Activated CD4-positive, alpha-beta T cell treated with anti-CD3 and anti-CD28 coated beads for 36 hours (primary cell): ENCODE data around the gene C6orf89. TPM values are rescaled to one million over a fixed set of nuclear protein-coding genes. Genes with fewer than 3 reads are reported as not detected.
A peak's percentile ranks its signal among the peaks of the same experiment; 100 is the strongest.

Source experiments
- ATAC-seq: fragments of 200-7000 bp; cut with Tn5 transposase; one replicate; pipeline ENCODE4 v1.10.0; 2021; ENCODE audit warnings: mild to moderate bottlenecking, moderate library complexity
- CTCF ChIA-PET: fragments of 350-600 bp; sonication (Branson Sonifier 250); formaldehyde crosslinking; loops from one replicate; lab custom pipeline; 2021; ENCODE audit warnings: antibody characterized with exemption; lab: Charles Lee
- POLR2A ChIA-PET: fragments of 350-600 bp; sonication (Branson Sonifier 250); formaldehyde crosslinking; loops from one replicate; lab custom pipeline; 2021; ENCODE audit warnings: antibody characterized with exemption, inconsistent platforms; lab: Charles Lee
- DNase-seq: peaks from one replicate; pipeline ENCODE4 v3.0.0-alpha.2; 2020
- H3K27ac Mint-ChIP-seq: one replicate; pipeline ENCODE4 v1.8.0; 2021; ENCODE audit warnings: mixed read lengths
- H3K27me3 Mint-ChIP-seq: one replicate; pipeline ENCODE4 v1.8.0; 2021; ENCODE audit warnings: mixed read lengths
- H3K36me3 Mint-ChIP-seq: one replicate; pipeline ENCODE4 v1.8.0; 2021; ENCODE audit warnings: low read depth, mixed read lengths
- H3K4me1 Mint-ChIP-seq: one replicate; pipeline ENCODE4 v1.8.0; 2021; ENCODE audit warnings: mixed read lengths
- H3K4me3 Mint-ChIP-seq: one replicate; pipeline ENCODE4 v1.8.0; 2021; ENCODE audit warnings: mild to moderate bottlenecking, moderate library complexity, mixed read lengths
- H3K9me3 Mint-ChIP-seq: one replicate; pipeline ENCODE4 v1.8.0; 2021; ENCODE audit warnings: low read depth, mixed read lengths
- intact Hi-C, 2 experiments: fragments of 100-400 bp; cut with DNase I in 1 of 2; cut with micrococcal nuclease in 1 of 2; formaldehyde crosslinking; loops; one replicate each; pipeline versions ENCODE4 v1.14.2 to v1.15.1; 2022 to 2024; cut with DNase I, micrococcal nuclease
- total RNA-seq, 2 experiments: library from RNA; stranded (reverse); gene quantifications; one replicate each; pipeline ENCODE4 v1.2.3, GENCODE V29; 2021

Gene C6orf89
- total RNA-seq, 2 experiments from 2014 or later, result 29.5 to 36.2 TPM

DNA sequence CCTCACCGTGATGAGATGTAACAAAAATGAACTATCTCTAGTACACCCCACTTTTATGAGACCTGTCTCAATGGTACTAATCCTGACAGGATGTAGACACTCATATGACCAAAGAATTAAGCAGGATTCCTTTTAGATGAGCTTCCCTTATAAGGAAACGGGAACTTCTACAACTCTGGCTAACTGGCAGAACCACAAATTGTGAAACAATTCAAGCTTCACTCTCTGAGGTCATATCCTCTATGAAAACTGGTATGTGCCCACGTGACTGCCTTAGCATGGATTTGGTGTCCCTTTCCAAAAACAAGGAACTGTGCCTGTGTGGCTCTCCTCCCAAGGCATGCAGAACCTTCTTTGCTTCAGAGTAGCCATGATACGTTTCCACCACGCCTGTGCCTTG is 32.4 kb upstream of the C6orf89 start:
- intact Hi-C loops, result no loop called here
- ATAC-seq (no peak), DNase-seq (no peak)
- Mint-ChIP-seq H3K9me3 (peaks cover 4% of the 10 kb centered on the region), H3K4me1 (peaks cover 2% of the 10 kb centered on the region), H3K27me3 (no peaks in the 10 kb centered on the region), H3K4me3 (no peak overlapping the region), H3K36me3 (peaks cover 50% of the 10 kb centered on the region), H3K27ac (peak overlapping the region; percentile 20)
- ChIA-PET POLR2A (no interaction called here), CTCF (interaction anchor here (0.6 to 6.1 kb wide), 9 partner anchors 10 to 561 kb away, joined by 3 to 60 read pairs (median 4); partner anchors contain the start of gene PPIL1)

DNA sequence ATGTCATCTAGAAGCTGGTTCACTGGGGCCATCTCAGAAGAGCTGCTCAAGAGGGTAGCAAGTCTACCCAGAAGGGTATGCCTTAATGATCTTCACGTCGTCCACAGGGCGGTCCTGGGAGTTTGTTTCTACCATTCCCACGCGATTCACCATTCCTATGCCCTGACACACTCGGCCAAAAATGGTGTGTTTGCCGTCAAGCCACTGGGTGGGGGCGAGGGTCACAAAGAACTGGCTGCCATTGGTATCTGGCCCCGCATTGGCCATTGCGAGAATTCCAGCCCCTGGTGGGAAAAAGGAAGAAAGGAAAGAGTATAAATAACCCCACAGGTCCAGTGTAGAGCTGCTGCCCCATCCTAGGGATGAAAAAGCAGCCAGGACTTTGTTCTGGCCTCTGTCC is 30.0 kb upstream of the C6orf89 start:
- intact Hi-C loops, result no loop called here
- ChIA-PET POLR2A (interaction anchor here (0.5 kb wide), 1 partner anchor 326 kb away, joined by 4 read pairs; no protein-coding TSS in a partner anchor), CTCF (no interaction called here)
- Mint-ChIP-seq H3K9me3 (peaks cover 3% of the 10 kb centered on the region), H3K27me3 (no peaks in the 10 kb centered on the region), H3K4me3 (no peak overlapping the region), H3K4me1 (peaks cover 2% of the 10 kb centered on the region), H3K36me3 (peaks cover 46% of the 10 kb centered on the region), H3K27ac (no peak overlapping the region)
- ATAC-seq (no peak), DNase-seq (no peak)

DNA sequence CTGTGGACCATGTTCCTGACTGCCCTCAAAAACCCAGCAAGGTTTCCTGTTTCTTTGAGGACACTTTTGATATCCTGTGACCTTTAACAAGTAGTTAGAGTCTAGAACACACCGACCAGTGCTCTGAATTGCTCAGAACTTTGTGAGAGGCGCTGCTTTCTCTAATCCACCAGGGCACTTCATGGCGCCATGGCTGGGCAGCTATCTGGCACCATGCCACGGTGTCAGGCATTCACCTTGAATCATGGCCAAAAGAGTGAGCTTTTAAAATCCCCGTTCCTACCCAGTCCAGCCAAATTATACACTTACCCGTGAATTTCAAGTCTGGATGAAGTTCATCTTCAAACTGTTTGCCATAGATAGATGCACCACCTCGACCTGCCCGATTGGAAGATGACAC is 29.5 kb upstream of the C6orf89 start:
- ChIA-PET POLR2A (no interaction called here), CTCF (interaction anchor here (1.3 kb wide), 1 partner anchor 10 kb away, joined by 3 read pairs; no protein-coding TSS in a partner anchor)
- peaks cover 46% of the 10 kb centered on the region for H3K36me3 Mint-ChIP-seq
- no peaks in the 10 kb centered on the region for H3K27me3 Mint-ChIP-seq
- no peak for DNase-seq
- H3K4me1 Mint-ChIP-seq, result peaks cover 2% of the 10 kb centered on the region
- no peak for ATAC-seq
- no peaks in the 10 kb centered on the region for H3K9me3 Mint-ChIP-seq
- H3K4me3 Mint-ChIP-seq, result no peak overlapping the region
- intact Hi-C loops, result no loop called here
- H3K27ac Mint-ChIP-seq, result no peak overlapping the region

DNA sequence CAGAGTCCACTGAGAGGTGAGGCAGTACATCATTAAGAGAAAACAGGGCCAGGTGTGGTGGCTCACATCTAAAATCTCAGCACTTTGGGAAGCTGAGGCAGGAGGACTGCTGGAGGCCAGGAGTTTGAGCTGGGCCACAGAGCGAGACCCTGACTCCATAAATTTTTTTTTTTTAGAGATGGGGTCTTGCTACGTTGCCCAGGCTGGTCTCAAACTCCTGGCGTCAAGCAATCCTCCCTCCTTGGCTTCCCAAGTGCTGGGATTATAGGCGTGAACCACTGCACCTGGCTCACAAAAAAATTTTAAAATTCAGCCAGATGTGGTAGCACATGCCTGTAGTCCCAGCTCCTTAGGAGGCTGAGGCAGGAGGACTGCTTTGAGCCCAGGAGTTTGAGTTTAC is 28.4 kb upstream of the C6orf89 start:
- ATAC-seq, result no peak

DNA sequence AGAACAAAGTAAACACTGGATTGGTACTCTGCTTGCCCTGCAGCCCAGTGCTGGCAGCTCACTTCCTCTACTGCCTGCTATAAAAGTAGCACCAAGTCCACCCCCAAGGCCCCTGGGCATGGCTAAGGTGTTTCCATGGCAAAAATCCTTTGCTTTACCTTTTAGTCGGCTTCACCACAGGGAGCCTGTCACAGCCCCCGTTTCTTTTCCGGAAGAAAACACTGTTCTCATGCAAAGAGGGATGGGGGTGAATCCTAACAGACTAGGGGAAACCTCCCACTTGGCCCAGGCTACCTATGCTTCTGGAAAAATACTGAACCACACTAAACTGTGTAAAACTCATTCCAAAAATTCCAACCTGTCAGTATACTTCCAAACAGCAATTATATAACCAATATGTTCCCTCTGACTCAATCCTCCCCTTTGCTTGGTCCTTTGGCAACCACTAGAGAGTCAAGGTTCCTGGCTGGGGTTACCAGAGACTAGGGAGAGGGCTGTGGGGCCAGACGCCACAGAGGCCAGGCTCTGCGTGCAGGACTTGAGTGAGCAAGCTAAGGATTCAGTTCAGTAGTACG is 27.3 kb upstream of the C6orf89 start:
- Mint-ChIP-seq H3K27ac (no peak overlapping the region), H3K4me3 (no peak overlapping the region), H3K27me3 (no peaks in the 10 kb centered on the region), H3K4me1 (peaks cover 2% of the 10 kb centered on the region), H3K36me3 (peaks cover 42% of the 10 kb centered on the region), H3K9me3 (no peaks in the 10 kb centered on the region)
- CTCF ChIA-PET, result interaction anchor here (2.7 kb wide), 1 partner anchor 7 kb away, joined by 18 read pairs; no protein-coding TSS in a partner anchor
- POLR2A ChIA-PET, result no interaction called here
- no peak for DNase-seq
- intact Hi-C loops, result no loop called here
- no peak for ATAC-seq

More for the DNA sequence above, 28.4 kb upstream of the C6orf89 start:
- Mint-ChIP-seq H3K36me3 (peaks cover 42% of the 10 kb centered on the region), H3K4me1 (peaks cover 2% of the 10 kb centered on the region), H3K4me3 (no peak overlapping the region), H3K27me3 (no peaks in the 10 kb centered on the region), H3K9me3 (no peaks in the 10 kb centered on the region), H3K27ac (no peak overlapping the region)
- intact Hi-C loops, result no loop called here
- DNase-seq, result no peak
- ChIA-PET CTCF (interaction anchor here (0.6 to 1.3 kb wide), 4 partner anchors 8 to 73 kb away, joined by 3 read pairs; no protein-coding TSS in a partner anchor), POLR2A (interaction anchor here (0.7 kb wide), 1 partner anchor 79 kb away, joined by 6 read pairs; no protein-coding TSS in a partner anchor)

DNA sequence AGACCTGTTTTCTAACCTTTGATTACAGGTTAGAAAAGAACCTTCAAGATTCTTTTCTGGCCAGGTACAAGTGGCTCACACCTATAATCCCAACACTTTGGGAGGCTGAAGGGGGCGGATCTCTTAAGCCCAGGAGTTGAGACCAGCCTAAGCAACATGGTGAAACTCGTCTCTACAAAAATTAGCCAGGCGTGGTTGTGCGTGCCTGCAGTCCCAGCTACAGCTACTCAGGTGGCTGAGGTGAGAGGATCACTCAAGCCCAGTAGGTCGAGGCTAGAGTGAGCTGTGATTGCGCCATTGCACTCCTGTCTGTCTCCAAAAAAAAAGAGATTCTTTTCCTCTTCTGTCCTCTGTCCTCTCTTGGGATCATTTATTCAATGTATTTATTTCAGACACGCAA is 25.6 kb upstream of the C6orf89 start:
- CTCF ChIA-PET, result interaction anchor here (0.6 to 2.7 kb wide), 5 partner anchors 9 to 735 kb away, joined by 3 to 18 read pairs (median 3); no protein-coding TSS in a partner anchor
- H3K4me1 Mint-ChIP-seq, result peaks cover 9% of the 10 kb centered on the region
- no peak overlapping the region for H3K27ac Mint-ChIP-seq
- POLR2A ChIA-PET, result no interaction called here
- H3K9me3 Mint-ChIP-seq, result no peaks in the 10 kb centered on the region
- no peak overlapping the region for H3K4me3 Mint-ChIP-seq
- H3K36me3 Mint-ChIP-seq, result peaks cover 46% of the 10 kb centered on the region
- ATAC-seq (no peak), DNase-seq (no peak)
- no peaks in the 10 kb centered on the region for H3K27me3 Mint-ChIP-seq
- intact Hi-C loops, result no loop called here

DNA sequence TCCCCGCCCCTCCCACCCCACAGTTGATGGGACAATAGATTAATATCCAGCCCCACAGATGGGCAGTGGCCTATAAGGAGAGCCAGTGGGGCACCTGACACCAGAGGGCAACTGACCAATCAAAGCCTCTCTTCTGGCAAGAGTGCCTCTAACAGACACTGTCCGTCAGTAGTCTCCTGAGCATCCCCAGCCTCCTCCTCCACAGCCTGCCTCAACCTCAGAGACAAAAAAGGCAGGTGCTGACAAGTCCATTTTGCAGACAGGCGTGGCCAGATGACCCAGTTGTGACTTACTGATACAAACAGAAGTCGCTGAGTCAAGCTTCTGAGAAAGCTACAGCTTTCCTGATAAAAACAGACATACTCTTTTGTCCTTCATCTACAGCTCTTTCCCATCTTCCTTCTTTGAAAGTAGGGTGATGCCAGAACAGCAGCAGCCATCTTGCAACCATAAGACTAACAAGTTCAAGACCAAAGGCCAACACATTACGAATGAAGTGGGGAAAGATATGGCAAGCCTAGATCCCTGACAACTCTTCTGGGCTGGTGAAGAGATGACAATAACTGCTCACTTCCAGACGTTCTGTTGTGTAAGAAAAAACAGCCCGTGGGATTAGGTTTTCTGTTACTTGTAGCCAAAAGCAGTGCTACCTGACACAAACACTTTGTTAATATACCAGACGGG is 23.4 kb upstream of the C6orf89 start:
- ATAC-seq (peak; percentile 47), DNase-seq (no peak)
- ChIA-PET POLR2A (no interaction called here), CTCF (interaction anchor here (3.4 kb wide), 1 partner anchor 11 kb away, joined by 30 read pairs; no protein-coding TSS in a partner anchor)
- Mint-ChIP-seq H3K4me1 (peaks cover 28% of the 10 kb centered on the region), H3K27ac (no peak overlapping the region), H3K27me3 (no peaks in the 10 kb centered on the region), H3K9me3 (no peaks in the 10 kb centered on the region), H3K36me3 (peaks cover 50% of the 10 kb centered on the region), H3K4me3 (no peak overlapping the region)
- intact Hi-C loops, result no loop called here

DNA sequence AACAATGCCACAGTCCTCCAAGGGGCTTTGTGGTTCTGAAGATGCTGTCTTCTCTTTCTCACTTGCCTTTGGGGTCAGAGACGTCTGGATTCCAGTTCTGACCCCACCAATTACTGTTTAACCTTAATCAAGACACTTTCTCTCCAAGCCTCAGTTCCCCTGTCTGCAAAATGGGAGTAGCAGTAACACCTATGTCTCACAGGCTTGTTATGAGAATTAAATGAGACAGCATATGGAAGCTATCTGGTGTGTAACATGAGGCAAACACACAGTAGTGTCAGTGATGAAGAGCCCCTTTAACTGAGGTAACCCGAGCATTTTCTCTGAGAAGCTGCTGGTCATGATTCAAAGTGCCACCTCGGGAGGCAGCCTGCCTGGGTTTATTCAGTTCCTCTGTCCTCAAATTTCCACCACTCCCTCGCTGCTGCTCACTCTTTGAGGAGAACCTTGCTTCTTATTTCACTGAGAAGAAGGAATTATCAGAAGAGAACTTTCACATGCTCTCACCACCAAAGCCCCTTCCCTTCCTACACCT is 22.8 kb upstream of the C6orf89 start:
- H3K4me1 Mint-ChIP-seq, result peaks cover 35% of the 10 kb centered on the region
- DNase-seq (no peak), ATAC-seq (no peak)
- H3K27ac Mint-ChIP-seq, result no peak overlapping the region
- no peaks in the 10 kb centered on the region for H3K27me3 Mint-ChIP-seq
- intact Hi-C loops, result no loop called here
- no peak overlapping the region for H3K4me3 Mint-ChIP-seq
- ChIA-PET POLR2A (no interaction called here), CTCF (interaction anchor here (3.4 kb wide), 1 partner anchor 12 kb away, joined by 30 read pairs; no protein-coding TSS in a partner anchor)
- H3K9me3 Mint-ChIP-seq, result no peaks in the 10 kb centered on the region
- H3K36me3 Mint-ChIP-seq, result peaks cover 56% of the 10 kb centered on the region

DNA sequence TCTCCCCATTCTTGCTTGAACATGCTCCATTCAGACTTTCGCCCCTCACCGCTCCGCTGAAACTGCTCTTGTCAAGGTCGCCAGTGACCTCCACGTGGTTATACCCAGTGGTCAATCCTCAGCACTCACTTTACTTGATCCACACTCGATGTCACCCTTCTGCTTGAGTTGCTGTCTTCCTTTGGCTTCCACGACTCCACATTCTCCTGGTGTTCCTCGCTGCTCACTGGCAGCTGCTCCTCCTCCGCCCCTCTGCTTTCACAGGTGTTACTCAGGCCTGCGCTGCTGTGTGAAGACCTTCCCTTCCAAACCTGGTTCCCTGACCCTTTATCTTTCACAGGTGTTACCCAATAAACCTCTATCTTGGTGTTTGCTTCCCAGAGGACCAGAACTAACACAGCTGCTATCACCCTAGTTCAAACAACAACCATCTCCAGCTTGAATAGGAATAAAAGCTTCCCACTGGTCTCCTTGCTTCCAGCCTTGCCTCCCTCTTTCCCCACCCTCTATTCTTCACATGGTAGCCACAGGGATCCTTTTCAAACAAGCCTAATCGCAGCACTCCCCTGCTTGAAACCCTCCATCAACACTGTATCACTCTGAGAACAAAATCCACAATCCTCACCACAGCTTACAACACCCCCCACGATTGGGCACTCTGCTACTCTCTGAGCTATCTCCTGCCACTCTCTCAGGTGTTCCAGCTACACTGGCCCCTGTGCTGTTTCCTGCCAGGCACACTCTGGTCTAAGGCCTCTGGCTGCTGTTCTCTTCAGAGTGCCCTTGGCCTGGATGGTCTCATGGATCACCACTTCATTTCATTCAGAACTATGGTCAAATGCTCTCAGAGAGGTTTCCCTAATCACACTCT is 21.8 kb upstream of the C6orf89 start:
- peaks cover 39% of the 10 kb centered on the region for H3K4me1 Mint-ChIP-seq
- ATAC-seq (no peak), DNase-seq (no peak)
- H3K27ac Mint-ChIP-seq, result peak overlapping the region; percentile 21
- ChIA-PET CTCF (interaction anchor here (0.9 to 3.4 kb wide), 4 partner anchors 13 to 97 kb away, joined by 3 to 30 read pairs (median 3); partner anchors contain the start of gene C6orf89), POLR2A (no interaction called here)
- no peaks in the 10 kb centered on the region for H3K9me3 Mint-ChIP-seq
- intact Hi-C loops, result no loop called here
- peaks cover 65% of the 10 kb centered on the region for H3K36me3 Mint-ChIP-seq
- H3K4me3 Mint-ChIP-seq, result no peak overlapping the region
- no peaks in the 10 kb centered on the region for H3K27me3 Mint-ChIP-seq

DNA sequence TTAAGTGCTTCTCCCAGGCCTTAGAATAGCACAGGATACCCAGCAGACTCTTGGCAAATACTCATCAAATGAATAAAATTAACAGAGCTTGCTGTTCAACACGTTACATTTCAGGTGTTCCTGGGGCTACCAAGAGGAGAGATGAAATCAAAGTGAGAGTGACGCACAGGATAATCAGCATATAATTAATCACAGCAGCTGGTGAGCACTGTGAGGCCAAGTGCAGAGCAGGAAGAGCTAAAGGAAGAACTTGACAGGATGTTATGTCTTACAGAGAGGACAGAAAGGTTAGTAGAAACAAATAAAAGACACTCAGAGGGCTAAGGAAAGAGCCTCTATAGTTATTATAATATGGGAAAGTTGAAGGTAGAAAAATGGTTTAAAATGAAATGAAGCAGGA is 19.9 kb upstream of the C6orf89 start:
- DNase-seq (no peak), ATAC-seq (peak; percentile 41)
- peaks cover 75% of the 10 kb centered on the region for H3K36me3 Mint-ChIP-seq
- peak overlapping the region; percentile 38 for H3K27ac Mint-ChIP-seq
- intact Hi-C loops, result loop anchor here in 1 of 2 experiments (2.0 kb wide), 1 partner anchor 25 kb away; no protein-coding TSS in a partner anchor
- H3K9me3 Mint-ChIP-seq, result no peaks in the 10 kb centered on the region
- H3K27me3 Mint-ChIP-seq, result no peaks in the 10 kb centered on the region
- ChIA-PET POLR2A (interaction anchor here (0.6 kb wide), 1 partner anchor 750 kb away, joined by 20 read pairs; no protein-coding TSS in a partner anchor), CTCF (interaction anchor here (0.5 to 1.5 kb wide), 5 partner anchors 9 to 231 kb away, joined by 3 to 6 read pairs (median 4); partner anchors contain the start of gene MTCH1)
- no peak overlapping the region for H3K4me3 Mint-ChIP-seq
- H3K4me1 Mint-ChIP-seq, result peaks cover 50% of the 10 kb centered on the region
